ENCODE data around the gene USP27X.
A peak's percentile ranks its signal among the peaks of the same experiment; 100 is the strongest.

USP27X gene

GRCh38 chrX:49860867-49861535 lies 18.3 kb upstream of the USP27X start:
- no peak for DNase-seq (ENCODE audit: low read depth in 1 of 2, low spot score in 1 of 2)
- in situ Hi-C loops (cut with HindIII; ENCODE audit: low pct_unique_long_range_greater_than_20kb, low sequenced_read_pairs): no loop called here
- no peak for TF ChIP-seq JUND (IDR thresholded peaks at IDR 0.05; ENCODE audit: low read depth)

- in situ Hi-C loops (cut with HindIII; ENCODE audit: low pct_unique_long_range_greater_than_20kb, low sequenced_read_pairs): no loop called here
- TF ChIP-seq JUND (IDR thresholded peaks at IDR 0.05; ENCODE audit: low read depth): no peak
- no peak for DNase-seq (ENCODE audit: low read depth in 1 of 2, low spot score in 1 of 2)
Observed at GRCh38 chrX:49862093-49862492, 17.2 kb upstream of the USP27X start.

- no peak for DNase-seq (ENCODE audit: low read depth in 1 of 2, low spot score in 1 of 2)
- in situ Hi-C loops (cut with HindIII; ENCODE audit: low pct_unique_long_range_greater_than_20kb, low sequenced_read_pairs): no loop called here
- TF ChIP-seq JUND (IDR thresholded peaks at IDR 0.05; ENCODE audit: low read depth): no peak
Observed at GRCh38 chrX:49868739-49869138, 10.5 kb upstream of the USP27X start.

- peak; percentile 33 to 61 for DNase-seq (ENCODE audit: low read depth in 1 of 2, low spot score in 1 of 2)
- in situ Hi-C loops (cut with HindIII; ENCODE audit: low pct_unique_long_range_greater_than_20kb, low sequenced_read_pairs): no loop called here
- no peak for TF ChIP-seq JUND (IDR thresholded peaks at IDR 0.05; ENCODE audit: low read depth)
Observed at GRCh38 chrX:49876750-49877149, 2.5 kb upstream of the USP27X start.

GRCh38 chrX:49877397-49878101 lies 1.7 kb upstream of the USP27X start:
- in situ Hi-C loops (cut with HindIII; ENCODE audit: low pct_unique_long_range_greater_than_20kb, low sequenced_read_pairs): no loop called here
- no peak for DNase-seq (ENCODE audit: low read depth in 1 of 2, low spot score in 1 of 2)
- TF ChIP-seq JUND (IDR thresholded peaks at IDR 0.05; ENCODE audit: low read depth): no peak

GRCh38 chrX:49878128-49878833 lies 1.0 kb upstream of the USP27X start:
- TF ChIP-seq JUND (IDR thresholded peaks at IDR 0.05; ENCODE audit: low read depth): no peak
- DNase-seq (ENCODE audit: low read depth in 1 of 2, low spot score in 1 of 2): no peak
- in situ Hi-C loops (cut with HindIII; ENCODE audit: low pct_unique_long_range_greater_than_20kb, low sequenced_read_pairs): no loop called here

- in situ Hi-C loops (cut with HindIII; ENCODE audit: low pct_unique_long_range_greater_than_20kb, low sequenced_read_pairs): no loop called here
- TF ChIP-seq JUND (IDR thresholded peaks at IDR 0.05; ENCODE audit: low read depth): no peak
- DNase-seq (ENCODE audit: low read depth in 1 of 2, low spot score in 1 of 2): peak; percentile 2 to 3
Observed at GRCh38 chrX:49879656-49880277, 483 bp downstream of the USP27X start.

- no peak for DNase-seq (ENCODE audit: low read depth in 1 of 2, low spot score in 1 of 2)
- TF ChIP-seq JUND (IDR thresholded peaks at IDR 0.05; ENCODE audit: low read depth): no peak
- in situ Hi-C loops (cut with HindIII; ENCODE audit: low pct_unique_long_range_greater_than_20kb, low sequenced_read_pairs): no loop called here
Observed at GRCh38 chrX:49880668-49881067, 1.4 kb downstream of the USP27X start.

GRCh38 chrX:49884290-49884862 lies 5.1 kb downstream of the USP27X start:
- DNase-seq (ENCODE audit: low read depth in 1 of 2, low spot score in 1 of 2): peak; percentile 2 to 72
- no peak for TF ChIP-seq JUND (IDR thresholded peaks at IDR 0.05; ENCODE audit: low read depth)
- in situ Hi-C loops (cut with HindIII; ENCODE audit: low pct_unique_long_range_greater_than_20kb, low sequenced_read_pairs): no loop called here

- in situ Hi-C loops (cut with HindIII; ENCODE audit: low pct_unique_long_range_greater_than_20kb, low sequenced_read_pairs): no loop called here
- no peak for TF ChIP-seq JUND (IDR thresholded peaks at IDR 0.05; ENCODE audit: low read depth)
- DNase-seq (ENCODE audit: low read depth in 1 of 2, low spot score in 1 of 2): no peak
Observed at GRCh38 chrX:49892542-49892941, 13.3 kb downstream of the USP27X start.

GRCh38 chrX:49896951-49897350 lies 17.7 kb downstream of the USP27X start:
- in situ Hi-C loops (cut with HindIII; ENCODE audit: low pct_unique_long_range_greater_than_20kb, low sequenced_read_pairs): no loop called here

GRCh38 chrX:49901048-49901447 lies 21.8 kb downstream of the USP27X start:
- DNase-seq (ENCODE audit: low read depth in 1 of 2, low spot score in 1 of 2): no peak
- in situ Hi-C loops (cut with HindIII; ENCODE audit: low pct_unique_long_range_greater_than_20kb, low sequenced_read_pairs): no loop called here

More at GRCh38 chrX:49896951-49897350, 17.7 kb downstream of the USP27X start:
- DNase-seq (ENCODE audit: low read depth in 1 of 2, low spot score in 1 of 2): no peak
- no peak for TF ChIP-seq JUND (IDR thresholded peaks at IDR 0.05; ENCODE audit: low read depth)

More at GRCh38 chrX:49901048-49901447, 21.8 kb downstream of the USP27X start:
- no peak for TF ChIP-seq JUND (IDR thresholded peaks at IDR 0.05; ENCODE audit: low read depth)

Measured in T47D (cell line).